ENCODE measurements around the gene PLEKHA4. TPM values are rescaled to one million over a fixed set of nuclear protein-coding genes. Genes with fewer than 3 reads are reported as not detected.

PLEKHA4 gene
- total RNA-seq, 1 experiment from 2014 or later, result 1.2 TPM

- no peak overlapping the region for H3K4me3 ChIP-seq (ENCODE audit: low read length)
- TF ChIP-seq EZH2 (IDR thresholded peaks at IDR 0.05; ENCODE audit: low read length, unreplicated experiment) (no peak), EZH2phosphoT487 (IDR thresholded peaks at IDR 0.05; ENCODE audit: borderline replicate concordance, low read length) (no peak), CTCF (conservative IDR thresholded peaks at IDR 0.05; ENCODE audit: low read depth, low read length) (no peak)
- H3K9me2 ChIP-seq (replicated peaks; ENCODE audit: low read length), result no peaks in the 10 kb centered on the region
- H3K4me1 ChIP-seq (ENCODE audit: insufficient read depth, low read length), result peaks cover 8% of the 10 kb centered on the region; the same call in 1 of the 2 replicates
- BruUV-seq (replicated peaks), result no TSS peak
- no peak overlapping the region for H3K4me2 ChIP-seq (ENCODE audit: low read length)
- no peaks in the 10 kb centered on the region for H3K27me3 ChIP-seq (ENCODE audit: low read length)
- intact Hi-C loops (cut with micrococcal nuclease), result no loop called here
- H2AFZ ChIP-seq (ENCODE audit: low read length), result no peak overlapping the region
- no peak overlapping the region for H3K27ac ChIP-seq (ENCODE audit: low read length)
- no peaks in the 10 kb centered on the region for H3K36me3 ChIP-seq (ENCODE audit: low read depth, low read length)
- no peaks in the 10 kb centered on the region for H4K20me1 ChIP-seq (ENCODE audit: low read length)
- no peak overlapping the region for H3K9ac ChIP-seq (ENCODE audit: low read length)
- no peaks in the 10 kb centered on the region for H3K9me3 ChIP-seq (ENCODE audit: low read length)
- no peaks in the 10 kb centered on the region for H3F3A ChIP-seq (ENCODE audit: low read length, unreplicated experiment)
- no peak for DNase-seq
- ATAC-seq, result no peak
- H3K79me2 ChIP-seq (ENCODE audit: low read length), result no peaks in the 10 kb centered on the region
- ChIA-PET POLR2A (ENCODE audit: unreplicated experiment) (no interaction called here), CTCF (no interaction called here)
Measured at GRCh38 chr19:48841571-48841970, 26.8 kb downstream of the PLEKHA4 start.

GRCh38 chr19:48841047-48841446 is 27.4 kb downstream of the PLEKHA4 start:
- Histone ChIP-seq H3K9ac (ENCODE audit: low read length) (no peak overlapping the region), H3K79me2 (ENCODE audit: low read length) (no peaks in the 10 kb centered on the region), H4K20me1 (ENCODE audit: low read length) (no peaks in the 10 kb centered on the region), H3K27ac (ENCODE audit: low read length) (no peak overlapping the region), H3K9me3 (ENCODE audit: low read length) (no peaks in the 10 kb centered on the region), H3K4me2 (ENCODE audit: low read length) (no peak overlapping the region), H3K36me3 (ENCODE audit: low read depth, low read length) (no peaks in the 10 kb centered on the region), H3F3A (ENCODE audit: low read length, unreplicated experiment) (no peaks in the 10 kb centered on the region), H3K9me2 (replicated peaks; ENCODE audit: low read length) (no peaks in the 10 kb centered on the region), H2AFZ (ENCODE audit: low read length) (no peak overlapping the region), H3K27me3 (ENCODE audit: low read length) (no peaks in the 10 kb centered on the region), H3K4me1 (ENCODE audit: insufficient read depth, low read length) (peaks cover 9% of the 10 kb centered on the region; the same call in 1 of the 2 replicates), H3K4me3 (ENCODE audit: low read length) (no peak overlapping the region)
- BruUV-seq (replicated peaks), result no TSS peak
- DNase-seq (no peak), ATAC-seq (no peak)
- ChIA-PET POLR2A (ENCODE audit: unreplicated experiment) (no interaction called here), CTCF (no interaction called here)
- intact Hi-C loops (cut with micrococcal nuclease), result no loop called here
- TF ChIP-seq CTCF (conservative IDR thresholded peaks at IDR 0.05; ENCODE audit: low read depth, low read length) (no peak), EZH2phosphoT487 (IDR thresholded peaks at IDR 0.05; ENCODE audit: borderline replicate concordance, low read length) (no peak), EZH2 (IDR thresholded peaks at IDR 0.05; ENCODE audit: low read length, unreplicated experiment) (no peak)

GRCh38 chr19:48837687-48838086 is 30.7 kb downstream of the PLEKHA4 start:
- BruUV-seq (replicated peaks), result no TSS peak
- no peak for TF ChIP-seq EZH2phosphoT487 (IDR thresholded peaks at IDR 0.05; ENCODE audit: borderline replicate concordance, low read length)
- TF ChIP-seq EZH2 (IDR thresholded peaks at IDR 0.05; ENCODE audit: low read length, unreplicated experiment), result no peak
- TF ChIP-seq CTCF (conservative IDR thresholded peaks at IDR 0.05; ENCODE audit: low read depth, low read length), result no peak
- Histone ChIP-seq H3K79me2 (ENCODE audit: low read length) (no peaks in the 10 kb centered on the region), H3K36me3 (ENCODE audit: low read depth, low read length) (no peaks in the 10 kb centered on the region), H3F3A (ENCODE audit: low read length, unreplicated experiment) (no peaks in the 10 kb centered on the region), H2AFZ (ENCODE audit: low read length) (no peak overlapping the region), H3K4me2 (ENCODE audit: low read length) (no peak overlapping the region), H3K9me2 (replicated peaks; ENCODE audit: low read length) (no peaks in the 10 kb centered on the region), H3K4me3 (ENCODE audit: low read length) (no peak overlapping the region), H3K9me3 (ENCODE audit: low read length) (no peaks in the 10 kb centered on the region), H3K27me3 (ENCODE audit: low read length) (no peaks in the 10 kb centered on the region), H4K20me1 (ENCODE audit: low read length) (no peaks in the 10 kb centered on the region), H3K9ac (ENCODE audit: low read length) (no peak overlapping the region), H3K4me1 (ENCODE audit: insufficient read depth, low read length) (peaks cover 9% of the 10 kb centered on the region; the same call in 1 of the 2 replicates), H3K27ac (ENCODE audit: low read length) (no peak overlapping the region)
- DNase-seq (no peak), ATAC-seq (no peak)
- ChIA-PET POLR2A (ENCODE audit: unreplicated experiment) (no interaction called here), CTCF (interaction anchor here (0.8 kb wide), 1 partner anchor 42 kb away, joined by 3 read pairs; no protein-coding TSS in a partner anchor)
- intact Hi-C loops (cut with micrococcal nuclease), result loop anchor here (2.0 kb wide), 1 partner anchor 35 kb away; the partner anchor contains the start of gene PPP1R15A

Measured in PC-3 (cell line).